GM19035 (cell line): ENCODE measurements around the gene TRABD.

Source experiments
- ATAC-seq: cut with Tn5 transposase; IDR thresholded peaks from one replicate; pipeline ENCODE4 v1.9.1; 2021; ENCODE audit not compliant: unreplicated experiment

Gene TRABD

DNA sequence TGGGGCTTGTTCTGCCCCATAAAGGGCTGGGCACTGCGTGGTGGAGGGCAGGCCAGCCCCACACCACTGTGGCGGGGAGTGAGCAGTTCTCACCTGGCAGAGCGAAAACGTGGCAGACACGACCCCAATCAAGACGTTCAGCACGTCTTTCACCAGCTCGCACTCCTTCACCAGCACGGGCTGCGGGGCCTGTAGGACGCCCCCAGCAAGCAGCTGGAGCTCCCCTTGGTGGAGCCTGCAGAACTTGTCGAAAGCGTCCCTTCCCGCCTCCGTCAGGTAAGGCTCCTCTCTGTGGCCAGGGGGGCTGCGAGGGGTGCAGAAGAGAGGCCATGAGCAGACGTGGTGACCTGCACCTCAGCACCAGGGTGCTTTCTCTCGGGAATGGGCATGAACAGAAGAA lies 47.5 kb downstream of the TRABD start:
- no peak for ATAC-seq

DNA sequence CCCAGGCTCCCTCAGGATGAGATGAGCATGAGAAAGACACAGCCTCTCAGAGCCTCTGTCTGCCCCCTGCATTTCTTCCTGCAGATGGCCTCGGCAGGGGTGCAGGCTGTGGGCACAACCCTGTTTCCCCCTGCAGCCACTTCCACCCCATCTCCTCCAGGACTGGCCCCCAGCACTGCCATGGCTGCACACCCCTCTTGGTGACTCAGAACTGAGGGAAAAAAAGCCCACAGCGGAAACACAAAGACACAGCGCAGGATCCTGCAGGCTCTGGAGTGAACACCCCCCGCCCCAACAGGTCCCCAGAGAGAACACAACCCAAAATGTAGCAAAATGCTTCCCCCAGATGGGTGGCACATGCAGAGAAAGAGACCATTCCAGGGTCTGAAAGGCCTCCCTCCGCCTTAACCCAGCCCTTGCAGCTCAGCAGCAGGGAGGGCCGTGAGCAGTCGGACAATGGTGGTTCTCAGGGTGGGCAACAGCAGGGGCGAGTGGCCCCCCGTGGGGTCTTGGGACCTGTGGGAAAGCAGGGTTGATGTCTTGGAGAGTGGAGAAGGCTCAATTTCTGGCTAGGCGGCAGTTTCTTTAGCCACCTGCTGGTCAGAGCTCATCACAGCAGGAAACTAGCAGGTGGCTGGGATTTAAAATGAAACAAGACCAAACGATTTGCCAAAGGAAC lies 51.2 kb downstream of the TRABD start:
- no peak for ATAC-seq

GRCh38 chr22:50238755-50239154 lies 53.0 kb downstream of the TRABD start:
- ATAC-seq: no peak

DNA sequence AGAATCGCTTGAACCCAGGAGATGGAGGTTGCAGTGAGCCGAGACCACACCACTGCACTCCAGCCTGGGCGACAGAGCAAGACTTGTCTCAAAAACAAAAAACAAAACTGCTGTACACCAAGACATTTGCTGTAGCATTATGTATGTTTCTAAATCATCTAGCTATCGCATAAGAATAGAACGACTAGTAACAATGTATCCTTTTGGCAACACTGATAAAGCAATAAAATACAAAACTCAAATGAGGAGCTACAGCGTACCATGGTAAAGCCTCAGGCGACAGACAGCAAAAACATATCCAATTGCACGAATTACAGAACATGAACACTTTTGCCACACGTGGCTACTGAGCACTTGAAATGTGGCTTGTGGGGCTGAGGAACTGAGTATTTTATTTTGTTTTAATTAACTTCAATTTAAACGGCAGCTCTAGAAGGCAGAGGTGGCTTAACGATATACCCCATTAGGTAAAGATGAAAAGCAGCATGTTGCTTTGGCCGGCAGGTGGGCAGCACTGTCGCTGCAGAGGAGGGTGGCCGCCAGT lies 56.8 kb downstream of the TRABD start:
- no peak for ATAC-seq

DNA sequence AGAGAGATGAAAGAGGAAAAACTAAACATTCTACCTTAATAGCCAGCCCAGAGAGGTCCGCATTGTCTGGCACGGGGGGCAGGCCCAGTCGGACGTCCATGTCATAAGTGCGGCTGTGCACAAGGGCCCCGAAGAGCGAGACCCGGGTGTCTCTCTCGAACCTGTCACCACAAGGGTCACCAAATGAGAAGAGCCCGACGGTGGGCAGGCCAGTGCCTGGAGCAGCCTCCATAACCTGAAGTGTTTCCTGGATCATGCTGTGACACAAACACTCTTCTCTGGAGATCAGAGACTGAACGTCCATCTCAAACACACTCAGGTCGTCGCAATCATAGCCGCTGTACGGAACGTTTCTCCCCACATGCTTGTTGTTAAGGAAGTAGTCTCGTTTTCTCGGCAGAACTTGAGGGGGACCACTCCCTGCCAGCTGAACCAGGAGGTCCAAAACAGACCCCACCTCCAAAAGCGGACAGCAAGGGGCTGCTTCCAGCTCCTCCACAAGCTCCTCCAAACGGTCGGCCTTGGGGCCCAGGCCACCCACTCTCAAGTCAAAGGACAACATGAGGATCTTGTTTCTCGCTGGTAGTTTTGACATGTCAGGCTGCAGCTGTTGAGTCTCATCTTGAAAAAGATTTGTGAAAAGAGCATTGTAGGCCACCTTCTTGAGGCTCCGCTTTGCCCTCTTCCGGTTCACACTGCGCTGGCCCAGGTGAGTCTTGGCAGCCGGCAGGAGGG lies 58.1 kb downstream of the TRABD start:
- ATAC-seq: no peak

- peak; percentile 67 for ATAC-seq
Measured at GRCh38 chr22:50244420-50245213, 58.9 kb downstream of the TRABD start, which contains the start of gene TUBGCP6. TSS of gene TUBGCP6 (minus strand) at chr22:50245023. CDS start at chr22:50244459, 564 bp downstream.

GRCh38 chr22:50245214-50246072 lies 59.7 kb downstream of the TRABD start:
- peak; percentile 5 for ATAC-seq

GRCh38 chr22:50246242-50247175 lies 60.8 kb downstream of the TRABD start:
- no peak for ATAC-seq

GRCh38 chr22:50247748-50248147 lies 62.0 kb downstream of the TRABD start:
- ATAC-seq: no peak

- no peak for ATAC-seq
Measured at GRCh38 chr22:50248196-50249081, 62.7 kb downstream of the TRABD start.
